T-helper 9 cell (primary cell): ENCODE data around the gene TMPRSS2.

Source experiments
- DNase-seq: peaks from one replicate; pipeline ENCODE4 v3.0.0-alpha.2; 2020

Gene TMPRSS2

GRCh38 chr21:41446586-41446985 is 61.4 kb downstream of the TMPRSS2 start:
- DNase-seq = no peak

- no peak for DNase-seq
Measured at GRCh38 chr21:41445465-41445862, 62.5 kb downstream of the TMPRSS2 start.

GRCh38 chr21:41444703-41445464 is 63.1 kb downstream of the TMPRSS2 start:
- no peak for DNase-seq

- DNase-seq = no peak
Measured at GRCh38 chr21:41443562-41443961, 64.4 kb downstream of the TMPRSS2 start.

GRCh38 chr21:41442481-41443186 is 65.3 kb downstream of the TMPRSS2 start:
- no peak for DNase-seq

- no peak for DNase-seq
Measured at GRCh38 chr21:41441546-41441945, 66.4 kb downstream of the TMPRSS2 start.

GRCh38 chr21:41439248-41439647 is 68.7 kb downstream of the TMPRSS2 start:
- DNase-seq = no peak

- DNase-seq = no peak
Measured at GRCh38 chr21:41438425-41439113, 69.4 kb downstream of the TMPRSS2 start.

- DNase-seq = no peak
Measured at GRCh38 chr21:41437729-41438128, 70.2 kb downstream of the TMPRSS2 start.

GRCh38 chr21:41435706-41436105 is 72.3 kb downstream of the TMPRSS2 start:
- DNase-seq = no peak

- DNase-seq = no peak
Measured at GRCh38 chr21:41433566-41433965, 74.4 kb downstream of the TMPRSS2 start.

- no peak for DNase-seq
Measured at GRCh38 chr21:41432562-41433460, 75.1 kb downstream of the TMPRSS2 start.

- DNase-seq = no peak
Measured at GRCh38 chr21:41431788-41432548, 76.0 kb downstream of the TMPRSS2 start.

GRCh38 chr21:41429925-41430491 is 78.0 kb downstream of the TMPRSS2 start:
- no peak for DNase-seq

- DNase-seq = no peak
Measured at GRCh38 chr21:41429305-41429704, 78.7 kb downstream of the TMPRSS2 start.

GRCh38 chr21:41428847-41429246 is 79.1 kb downstream of the TMPRSS2 start:
- DNase-seq = no peak

- no peak for DNase-seq
Measured at GRCh38 chr21:41428311-41428710, 79.6 kb downstream of the TMPRSS2 start.

- DNase-seq = no peak
Measured at GRCh38 chr21:41427556-41427955, 80.4 kb downstream of the TMPRSS2 start.

GRCh38 chr21:41426676-41427404 is 81.1 kb downstream of the TMPRSS2 start:
- no peak for DNase-seq

GRCh38 chr21:41425954-41426675 is 81.8 kb downstream of the TMPRSS2 start, which contains the start of gene MX1:
Gene MX1, plus strand, starts transcription at chr21:41426239. Its CDS starts 5,832 bp downstream, at chr21:41432071.
- peak; percentile 79 for DNase-seq
